Measurements from ENCODE around the gene ARHGEF33. TPM values are rescaled to one million over a fixed set of nuclear protein-coding genes. Genes with fewer than 3 reads are reported as not detected.

Gene ARHGEF33
- total RNA-seq, 6 donors from 2014 or later, result 0.34 to 3.1 (median 1.0) TPM

Small RNA genes lying within 50 kb of the gene (small RNA-seq; reads per million reads assigned to genes)
- gene RN7SL96P (0 reads per million in 4 donors), gene RNU6-851P (0 reads per million in 4 donors)

Other genes starting within 250 kb of the ARHGEF33 start
- 10 to 100 TPM; 13.4 to 33.1 (median 26.3) TPM for gene GALM, start 223.8 kb upstream of the ARHGEF33 start, total RNA-seq
- gene SRSF7, start 138.5 kb upstream of the ARHGEF33 start, total RNA-seq, result 100 to 1,000 TPM in 4 of 6 donors, 10 to 100 TPM in 2; 44.2 to 260 (median 121) TPM
- gene GEMIN6, start 111.7 kb upstream of the ARHGEF33 start, total RNA-seq, result 10 to 100 TPM in 1 of 6 donors, 1 to 10 TPM in 5; 3.1 to 10.3 (median 8.1) TPM
- gene DHX57, start 13.9 kb upstream of the ARHGEF33 start, total RNA-seq, result 10 to 100 TPM in 5 of 6 donors, 1 to 10 TPM in 1; 8.0 to 45.1 (median 15.3) TPM
- gene MORN2, start 13.9 kb upstream of the ARHGEF33 start, total RNA-seq, result 10 to 100 TPM in 4 of 6 donors, 1 to 10 TPM in 2; 6.3 to 36.0 (median 12.1) TPM
- gene SOS1, start 231.2 kb downstream of the ARHGEF33 start, total RNA-seq, result 10 to 100 TPM; 10.4 to 51.2 (median 25.3) TPM